ENCODE data around the gene IMMP2L. TPM values are rescaled to one million over a fixed set of nuclear protein-coding genes. Genes with fewer than 3 reads are reported as not detected.

The IMMP2L gene
- total RNA-seq, 1 experiment from 2014 or later, result 226 TPM

DNA sequence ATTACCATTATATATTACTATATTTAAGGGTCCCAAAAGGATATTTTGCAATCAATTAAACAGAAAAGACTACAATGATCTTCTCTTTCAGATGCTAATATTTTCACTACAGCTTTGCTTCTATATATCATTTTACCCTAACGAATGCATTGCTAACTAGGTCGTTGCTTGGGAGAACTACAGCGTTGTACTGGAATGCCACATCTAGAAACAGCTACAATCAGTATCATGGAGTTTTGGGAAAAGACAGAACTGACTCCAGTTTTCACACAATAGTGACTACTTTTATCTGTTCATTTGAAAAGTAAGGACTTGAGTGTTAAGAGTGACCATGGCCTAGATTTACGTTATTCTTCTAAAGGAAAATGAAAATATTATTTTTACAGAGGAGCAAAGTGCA lies 432.9 kb downstream of the IMMP2L start:
- in situ Hi-C loops (cut with HindIII; ENCODE audit: low pct_unique_long_range_greater_than_20kb, low sequenced_read_pairs), result no loop called here

DNA sequence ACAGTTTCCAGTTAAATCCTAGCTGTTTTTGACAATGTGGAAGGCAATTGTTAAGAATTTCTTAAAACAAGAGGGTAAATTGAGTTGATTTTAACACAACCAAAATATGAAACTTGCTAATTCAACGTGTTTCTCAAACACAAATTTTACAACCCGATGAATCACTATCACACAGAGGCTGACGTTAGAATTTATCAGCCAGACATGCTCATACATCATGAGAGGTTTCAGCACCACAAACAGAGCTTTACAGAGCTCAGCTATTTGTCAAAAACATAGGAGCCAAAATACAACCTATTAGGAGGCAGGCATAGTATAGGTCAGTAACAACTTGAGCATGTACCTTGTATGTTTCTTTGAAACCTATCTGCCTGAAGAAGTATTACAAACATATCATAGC lies 435.3 kb downstream of the IMMP2L start:
- in situ Hi-C loops (cut with HindIII; ENCODE audit: low pct_unique_long_range_greater_than_20kb, low sequenced_read_pairs), result no loop called here
- DNase-seq (ENCODE audit: low read depth), result no peak

More for the DNA sequence above, 432.9 kb downstream of the IMMP2L start:
- no peak for DNase-seq (ENCODE audit: low read depth)

DNA sequence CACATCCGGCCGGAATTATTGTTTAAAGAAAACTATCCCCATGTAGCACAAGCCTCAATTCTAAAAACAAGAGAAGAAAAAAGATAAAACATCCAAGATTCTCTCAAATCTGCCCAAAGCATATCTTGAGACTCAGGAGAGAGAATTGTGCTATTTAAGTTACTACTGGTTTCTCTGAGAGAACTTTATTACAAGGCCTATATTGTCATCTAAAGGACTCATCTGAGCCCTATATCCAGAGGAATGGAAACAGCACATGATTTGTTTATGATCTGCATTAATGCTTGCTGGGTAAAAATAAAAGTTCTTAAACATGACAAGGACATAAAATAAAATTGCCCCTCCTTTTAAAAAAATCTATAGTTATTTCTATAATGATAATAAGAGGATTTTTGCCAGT lies 446.3 kb downstream of the IMMP2L start:
- in situ Hi-C loops (cut with HindIII; ENCODE audit: low pct_unique_long_range_greater_than_20kb, low sequenced_read_pairs), result no loop called here
- DNase-seq (ENCODE audit: low read depth), result no peak

DNA sequence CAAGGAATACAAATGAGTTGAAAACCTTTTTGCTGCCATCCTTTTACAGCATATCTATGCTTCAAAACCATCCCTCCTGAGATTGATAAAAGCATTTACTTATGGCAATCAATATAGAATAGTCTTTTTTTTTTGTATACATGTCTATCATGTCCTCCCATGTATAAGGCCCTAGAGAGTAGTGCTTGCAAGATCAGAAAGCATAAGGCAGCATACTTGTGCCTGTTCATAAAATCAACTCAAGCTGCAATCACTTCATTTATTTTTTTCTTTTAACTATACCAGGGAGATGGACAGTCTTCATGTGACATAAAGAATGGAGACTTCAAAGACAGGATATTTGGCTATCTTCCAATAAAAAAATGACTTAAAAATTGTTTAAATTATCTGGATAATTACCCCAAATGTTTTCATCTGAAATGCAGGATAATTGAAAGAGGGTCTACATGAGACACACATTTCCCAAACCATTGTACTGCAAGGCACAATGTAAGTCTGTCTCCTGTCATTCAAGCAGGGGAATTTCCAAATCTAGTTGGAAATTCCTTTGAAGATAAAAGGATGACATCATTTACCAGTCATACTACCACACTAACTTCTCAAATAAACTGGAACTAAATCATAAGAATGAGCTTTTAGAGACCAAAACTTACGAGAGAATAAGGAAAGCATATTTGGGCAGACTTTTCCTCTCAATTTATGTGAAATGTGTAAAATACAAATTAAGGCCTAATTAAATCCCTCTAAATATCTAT lies 448.9 kb downstream of the IMMP2L start:
- in situ Hi-C loops (cut with HindIII; ENCODE audit: low pct_unique_long_range_greater_than_20kb, low sequenced_read_pairs), result no loop called here

DNA sequence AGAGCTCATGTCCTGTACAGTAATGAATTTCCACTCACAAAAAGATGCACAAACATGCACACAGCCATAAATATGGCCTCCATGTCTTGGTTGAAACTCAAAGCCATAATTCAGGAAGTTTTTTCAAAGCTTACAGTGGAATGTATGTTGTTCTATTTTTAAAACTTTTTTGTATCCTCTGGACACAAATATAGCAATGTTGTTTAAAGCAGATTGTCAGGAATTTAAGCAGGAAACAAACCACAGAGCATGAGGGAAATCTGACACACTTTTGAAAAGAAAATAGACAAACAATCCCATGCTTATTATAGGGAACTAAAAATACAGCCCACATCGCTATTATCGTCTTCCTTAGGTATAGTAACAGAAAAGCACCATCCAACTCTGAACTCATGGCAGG lies 449.9 kb downstream of the IMMP2L start:
- in situ Hi-C loops (cut with HindIII; ENCODE audit: low pct_unique_long_range_greater_than_20kb, low sequenced_read_pairs), result no loop called here
- no peak for DNase-seq (ENCODE audit: low read depth)

More for the DNA sequence above, 448.9 kb downstream of the IMMP2L start:
- peak; percentile 21 for DNase-seq (ENCODE audit: low read depth)

DNA sequence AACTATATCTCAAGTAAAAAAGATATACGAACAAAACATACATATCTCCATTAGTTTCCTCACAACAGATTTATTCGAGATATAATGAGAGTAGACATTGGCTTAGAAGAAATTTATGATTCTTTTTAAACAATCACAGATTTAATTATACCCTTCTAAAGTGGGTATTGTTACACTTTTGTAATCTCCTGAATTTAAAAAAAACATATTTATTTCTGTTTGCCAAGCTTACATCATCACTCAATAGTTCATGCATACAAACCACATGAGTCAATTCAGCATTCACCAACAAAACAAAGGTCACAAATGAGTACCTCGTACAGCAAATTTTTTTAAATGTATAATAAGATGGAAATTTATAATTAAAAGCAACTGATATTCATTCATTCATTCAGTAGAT lies 453.8 kb downstream of the IMMP2L start:
- no peak for DNase-seq (ENCODE audit: low read depth)
- in situ Hi-C loops (cut with HindIII; ENCODE audit: low pct_unique_long_range_greater_than_20kb, low sequenced_read_pairs), result no loop called here

DNA sequence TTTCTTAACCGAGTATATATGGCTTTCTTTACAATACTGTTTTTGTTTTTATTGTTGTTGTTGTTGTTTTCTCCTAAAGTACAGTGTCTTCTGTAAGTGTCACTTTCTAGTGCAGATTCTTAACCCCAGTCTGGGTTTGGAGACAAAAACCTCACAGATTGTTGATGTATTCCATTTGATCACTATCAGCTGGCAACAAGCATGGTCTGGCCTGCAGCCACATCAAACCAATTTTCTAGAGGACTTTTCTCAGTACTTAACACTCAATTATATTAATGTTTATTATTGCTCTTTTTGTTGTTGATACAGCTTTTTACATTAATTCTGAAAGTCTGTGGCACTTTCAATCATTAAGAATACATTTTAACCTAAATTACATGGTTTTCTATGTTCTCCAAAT lies 454.3 kb downstream of the IMMP2L start:
- in situ Hi-C loops (cut with HindIII; ENCODE audit: low pct_unique_long_range_greater_than_20kb, low sequenced_read_pairs), result no loop called here
- DNase-seq (ENCODE audit: low read depth), result no peak

DNA sequence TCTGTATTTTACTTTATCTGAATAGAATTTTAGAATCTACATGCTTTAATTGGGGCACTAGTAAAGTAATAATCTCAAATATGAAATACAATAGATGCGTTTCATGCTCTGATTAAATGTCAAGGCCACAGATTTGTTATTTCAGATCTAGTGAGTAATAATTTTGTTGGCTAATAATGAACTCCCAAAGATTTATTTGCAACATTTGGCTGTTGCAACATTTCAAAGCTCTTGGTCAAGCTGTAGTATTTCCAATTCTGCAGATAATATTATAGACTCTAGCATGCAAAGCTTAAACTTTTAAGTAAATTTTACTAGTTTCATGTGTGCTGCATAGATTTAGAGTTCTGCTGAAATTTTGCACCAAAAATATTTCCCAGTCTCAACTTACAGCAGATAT lies 454.7 kb downstream of the IMMP2L start:
- no peak for DNase-seq (ENCODE audit: low read depth)
- in situ Hi-C loops (cut with HindIII; ENCODE audit: low pct_unique_long_range_greater_than_20kb, low sequenced_read_pairs), result no loop called here

DNA sequence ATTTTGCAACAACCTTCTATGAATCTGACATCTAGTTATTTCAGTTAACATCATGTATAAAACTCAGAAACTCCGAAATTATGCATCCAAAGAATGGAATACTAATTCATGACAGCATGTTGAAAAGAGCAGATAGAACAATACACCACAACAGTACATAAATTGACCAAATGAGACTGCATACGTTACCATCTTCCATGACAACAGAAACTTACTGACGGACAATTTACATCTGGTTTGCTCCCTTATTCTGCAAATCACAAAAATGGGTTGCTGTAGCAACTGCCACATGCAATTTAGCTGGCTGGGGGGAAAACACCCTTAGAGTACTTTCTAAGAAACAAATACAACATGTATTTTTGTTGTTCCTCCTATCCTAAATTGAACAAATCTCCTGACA lies 457.0 kb downstream of the IMMP2L start:
- in situ Hi-C loops (cut with HindIII; ENCODE audit: low pct_unique_long_range_greater_than_20kb, low sequenced_read_pairs), result no loop called here
- no peak for DNase-seq (ENCODE audit: low read depth)

DNA sequence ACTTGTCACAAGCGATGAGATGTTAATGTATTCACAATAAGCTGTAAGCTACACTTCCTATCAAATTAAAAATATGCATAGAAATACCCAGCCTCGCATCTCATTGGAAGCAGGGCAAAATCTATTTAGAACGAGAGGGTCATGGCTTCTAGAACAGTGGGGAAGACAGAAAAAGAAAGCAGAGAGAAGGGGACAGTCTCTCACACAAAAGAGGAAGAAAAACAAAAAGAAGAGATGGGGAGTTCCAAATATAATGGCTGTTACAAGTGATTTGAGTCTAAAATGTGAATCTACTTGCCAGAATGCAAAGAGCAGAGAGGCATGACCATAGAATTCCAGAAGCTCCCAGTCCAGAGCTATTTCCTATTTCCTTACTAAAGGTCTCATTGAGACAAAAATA lies 457.6 kb downstream of the IMMP2L start:
- DNase-seq (ENCODE audit: low read depth), result no peak
- in situ Hi-C loops (cut with HindIII; ENCODE audit: low pct_unique_long_range_greater_than_20kb, low sequenced_read_pairs), result no loop called here

DNA sequence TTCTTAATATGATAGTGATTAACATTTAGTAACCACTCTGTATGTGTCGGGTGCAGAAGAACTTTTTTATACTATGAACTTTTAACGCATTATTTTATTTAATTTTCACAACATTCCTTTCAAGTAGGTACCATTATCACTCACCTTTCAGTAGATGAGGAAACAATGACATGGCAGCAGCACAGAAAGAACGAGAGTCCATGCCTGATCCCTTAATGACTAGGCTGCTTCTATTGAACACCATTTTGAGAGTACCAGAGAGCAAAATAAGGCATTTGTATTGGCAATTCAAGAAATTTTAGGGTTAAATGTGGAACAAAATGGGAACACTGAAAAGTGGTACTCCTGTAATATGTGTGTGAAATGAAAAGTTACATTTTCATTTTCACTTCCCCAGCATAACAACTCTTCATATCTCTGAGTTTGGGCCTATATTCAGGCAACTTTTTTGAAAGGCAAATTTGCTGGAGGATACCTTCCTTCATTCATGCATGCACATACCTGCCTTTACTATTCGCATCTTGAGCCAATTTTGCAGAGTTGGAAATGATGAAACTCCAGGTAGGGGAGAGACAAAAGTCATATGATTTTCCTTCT lies 458.5 kb downstream of the IMMP2L start:
- in situ Hi-C loops (cut with HindIII; ENCODE audit: low pct_unique_long_range_greater_than_20kb, low sequenced_read_pairs), result no loop called here
- DNase-seq (ENCODE audit: low read depth), result no peak

DNA sequence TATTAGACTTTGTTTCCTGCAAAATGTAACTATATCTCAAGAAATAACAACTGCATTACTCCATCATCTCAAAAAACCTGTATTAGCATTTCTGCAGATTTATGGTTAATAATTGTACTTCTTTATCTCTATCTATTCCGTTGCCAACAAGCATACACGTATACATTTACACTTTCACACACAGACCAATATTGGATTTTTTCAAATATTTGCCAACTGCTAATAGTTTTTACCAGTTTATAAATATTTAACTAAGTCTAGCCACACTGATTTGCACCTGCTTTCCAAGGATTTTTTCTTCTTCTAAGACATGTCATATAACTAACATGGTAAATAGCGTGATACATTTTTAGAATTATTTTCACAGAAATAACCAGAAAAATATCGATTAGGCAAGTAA lies 459.2 kb downstream of the IMMP2L start:
- no peak for DNase-seq (ENCODE audit: low read depth)
- in situ Hi-C loops (cut with HindIII; ENCODE audit: low pct_unique_long_range_greater_than_20kb, low sequenced_read_pairs), result no loop called here

DNA sequence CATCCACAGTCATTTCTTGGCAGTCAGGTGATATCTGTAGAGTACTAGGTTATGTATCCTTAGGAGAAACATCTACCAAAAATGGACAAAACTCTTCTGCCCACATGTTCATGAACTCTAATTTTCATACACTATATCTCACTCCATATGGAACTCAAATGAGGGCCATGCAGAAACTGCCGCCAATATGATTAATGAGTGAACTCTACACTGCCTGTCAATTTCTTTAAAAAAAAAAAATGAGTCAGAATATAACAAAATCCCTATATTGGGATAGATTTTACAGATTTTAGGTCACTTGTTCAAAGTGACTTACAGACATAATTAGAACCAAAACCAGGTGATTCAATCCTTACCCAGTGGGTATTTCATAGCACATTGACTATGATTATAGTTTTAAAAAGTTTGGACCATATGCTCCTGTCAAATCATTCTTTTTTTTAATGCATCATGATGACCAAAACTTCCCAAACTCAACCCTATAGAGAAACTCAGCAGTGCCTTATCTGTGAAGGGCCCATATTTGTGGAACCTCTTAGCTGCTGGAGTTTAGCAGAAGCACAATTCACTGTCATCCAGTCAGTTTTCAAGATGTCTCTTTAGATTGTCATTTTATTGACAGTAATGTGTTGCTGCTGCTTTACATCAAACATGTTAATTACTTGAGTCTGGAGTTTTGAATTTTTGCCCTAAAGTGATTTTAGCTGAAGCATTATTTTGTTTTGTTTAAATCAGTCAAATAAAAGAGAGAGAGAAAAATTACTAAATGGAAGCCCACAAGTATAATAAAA lies 460.2 kb downstream of the IMMP2L start:
- in situ Hi-C loops (cut with HindIII; ENCODE audit: low pct_unique_long_range_greater_than_20kb, low sequenced_read_pairs), result no loop called here
- no peak for DNase-seq (ENCODE audit: low read depth)

DNA sequence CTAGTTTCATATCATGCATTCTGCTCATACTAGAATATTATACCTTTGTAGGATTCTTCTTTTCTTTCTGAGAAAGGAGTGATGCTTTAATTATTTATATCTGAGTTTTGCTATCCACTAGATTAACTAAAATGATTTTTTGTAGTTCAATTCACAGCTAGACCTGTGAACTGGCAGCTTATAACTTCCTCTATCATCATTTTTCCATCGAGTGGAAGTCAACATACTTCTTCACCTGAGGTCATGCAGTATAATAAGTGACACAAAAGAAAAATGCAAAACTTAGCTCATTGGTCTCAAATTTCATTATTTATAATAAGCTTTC lies 463.4 kb downstream of the IMMP2L start:
- DNase-seq (ENCODE audit: low read depth), result no peak
- in situ Hi-C loops (cut with HindIII; ENCODE audit: low pct_unique_long_range_greater_than_20kb, low sequenced_read_pairs), result no loop called here

DNA sequence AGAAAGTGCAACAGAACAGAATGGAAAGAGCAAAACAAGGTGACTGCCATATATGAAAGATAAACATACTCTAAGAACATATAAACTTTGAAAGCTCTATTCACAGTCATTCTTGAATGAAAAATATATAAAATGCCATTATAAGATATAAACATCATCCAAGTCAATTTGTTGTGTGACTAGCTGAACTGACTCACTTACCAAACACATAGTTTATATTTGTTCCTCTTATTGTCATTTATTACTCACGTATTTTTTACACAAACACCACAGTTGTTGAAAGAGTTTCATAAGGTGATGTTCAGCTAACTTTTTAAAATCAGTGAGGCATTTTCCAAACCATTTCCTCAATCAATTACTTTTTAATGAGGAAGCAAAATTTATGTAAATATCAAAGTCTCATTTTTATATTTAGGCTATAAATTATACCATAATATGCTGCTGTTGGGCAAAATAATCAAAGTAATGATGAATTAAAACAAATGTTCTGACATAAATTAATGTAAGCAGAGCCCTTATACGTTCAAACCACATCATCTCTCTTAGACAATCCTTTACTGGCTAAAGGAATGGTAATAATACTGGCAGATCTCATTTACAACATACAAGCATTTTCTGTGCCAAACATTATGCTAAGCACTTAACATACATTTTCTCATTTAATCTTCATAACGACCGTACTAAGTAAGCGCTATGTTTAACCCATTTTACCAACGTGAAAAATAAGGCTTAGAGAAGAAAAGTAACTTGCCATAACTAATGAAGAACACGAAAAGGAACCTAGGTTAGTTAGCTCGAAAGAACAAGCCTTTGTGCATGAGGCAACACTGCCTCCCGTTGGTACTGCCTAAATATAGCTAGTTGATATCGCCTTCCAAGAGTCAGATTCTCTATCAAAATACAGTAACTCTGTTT lies 464.0 kb downstream of the IMMP2L start:
- in situ Hi-C loops (cut with HindIII; ENCODE audit: low pct_unique_long_range_greater_than_20kb, low sequenced_read_pairs), result no loop called here

DNA sequence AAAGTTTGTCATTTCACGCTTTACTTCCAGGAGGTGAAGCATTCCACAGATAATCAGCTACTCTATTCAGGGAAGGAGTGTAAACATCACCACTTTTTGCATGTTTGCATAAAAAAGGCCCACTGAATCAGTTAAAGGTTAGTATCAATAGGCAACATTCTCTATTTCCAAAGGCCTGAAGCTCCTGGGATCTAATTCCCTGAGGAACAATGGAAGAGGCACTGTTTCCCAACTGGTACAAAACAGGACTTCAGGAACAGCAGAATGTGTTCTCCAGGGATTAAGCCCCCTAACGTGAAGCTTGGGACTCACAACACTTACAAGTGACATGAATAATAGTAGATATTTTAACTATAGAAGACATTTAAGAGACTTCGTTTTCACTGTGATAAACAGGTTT lies 465.3 kb downstream of the IMMP2L start:
- in situ Hi-C loops (cut with HindIII; ENCODE audit: low pct_unique_long_range_greater_than_20kb, low sequenced_read_pairs), result no loop called here
- no peak for DNase-seq (ENCODE audit: low read depth)

More for the DNA sequence above, 464.0 kb downstream of the IMMP2L start:
- no peak for DNase-seq (ENCODE audit: low read depth)

DNA sequence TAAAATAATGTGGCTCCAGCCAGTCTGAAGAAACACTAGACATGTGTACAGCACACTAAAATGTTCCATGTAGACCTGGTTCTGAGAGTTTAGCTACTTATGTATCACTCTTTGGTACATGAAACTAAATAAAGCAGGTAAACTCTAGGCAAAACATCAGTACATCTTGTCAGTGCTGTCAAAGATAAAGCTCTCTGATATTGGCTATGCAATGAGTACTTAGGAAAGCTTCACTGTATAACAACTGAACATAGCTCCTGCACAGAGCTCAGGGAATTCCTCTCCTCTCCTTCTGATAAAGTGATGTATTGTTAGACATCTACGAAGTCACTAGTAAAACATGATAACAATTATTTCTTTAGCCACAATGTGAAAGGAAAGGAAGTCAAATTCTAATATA lies 467.9 kb downstream of the IMMP2L start:
- in situ Hi-C loops (cut with HindIII; ENCODE audit: low pct_unique_long_range_greater_than_20kb, low sequenced_read_pairs), result no loop called here
- DNase-seq (ENCODE audit: low read depth), result no peak

DNA sequence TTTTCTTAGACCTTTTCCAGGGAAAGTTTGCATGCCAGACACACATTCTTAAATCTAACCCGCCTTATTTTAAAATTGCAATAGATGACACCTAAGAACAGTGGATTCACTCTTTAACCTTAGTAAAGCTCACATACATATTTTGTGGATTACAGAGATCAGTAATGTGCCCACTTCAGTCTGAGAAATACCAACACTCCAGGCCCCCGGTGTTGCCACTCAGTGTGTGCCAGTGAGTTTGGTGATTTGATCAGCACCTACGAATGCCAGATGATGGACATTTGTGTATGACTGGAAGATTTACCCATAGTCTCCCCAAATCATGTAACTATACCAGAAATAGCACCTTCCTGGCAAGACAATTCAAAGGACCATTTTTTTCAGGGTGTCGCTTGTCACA lies 468.8 kb downstream of the IMMP2L start:
- no peak for DNase-seq (ENCODE audit: low read depth)
- in situ Hi-C loops (cut with HindIII; ENCODE audit: low pct_unique_long_range_greater_than_20kb, low sequenced_read_pairs), result no loop called here
